Gastrocnemius medialis (tissue), 4 donors: ENCODE results near the gene TTLL5.

Experiments used
- POLR2A ChIP-seq, 2 donors: fragments of 450-650 bp; IDR thresholded peaks; one replicate each; pipeline ENCODE4 v1.6.1; 2017; ENCODE audit warnings: antibody characterized with exemption in 2 of 2, mild to moderate bottlenecking in 2 of 2, moderate library complexity in 2 of 2
- TF ChIP-seq, protein P1 (sequence below), 5 experiments: fragments of 450-650 bp in 3 of 5; fragments of 200-600 bp in 2 of 5; sonication (generic) in 2 of 5; IDR thresholded peaks in 4 of 5; conservative IDR thresholded peaks in 1 of 5; 1 replicate in 4 of 5; 2 replicates in 1 of 5; pipeline ENCODE4 v1.5.1; 2016 to 2019; ENCODE audit warnings: antibody characterized with exemption in 5 of 5, mild to moderate bottlenecking in 3 of 5, moderate library complexity in 3 of 5

DNA sequence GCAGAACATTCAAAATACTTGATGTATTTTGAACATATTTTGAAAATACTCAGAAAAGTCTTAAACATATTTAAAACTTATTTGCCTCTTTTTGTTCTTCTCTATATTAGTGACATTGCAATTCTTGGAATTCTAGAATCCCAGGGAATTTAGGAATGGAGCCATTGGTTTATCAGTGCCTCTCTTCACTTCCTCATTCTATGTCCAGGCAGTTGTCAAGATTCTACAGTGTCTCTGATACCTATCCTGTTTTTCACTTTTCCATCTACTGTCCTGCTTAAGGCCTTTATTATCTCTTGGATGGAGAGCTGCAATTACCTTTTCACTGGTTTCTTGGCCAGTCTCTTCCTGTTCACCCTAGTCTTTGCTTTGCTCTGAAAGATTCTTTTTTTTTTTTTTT is 144.6 kb downstream of the TTLL5 start:
- TF ChIP-seq, protein P1, sequence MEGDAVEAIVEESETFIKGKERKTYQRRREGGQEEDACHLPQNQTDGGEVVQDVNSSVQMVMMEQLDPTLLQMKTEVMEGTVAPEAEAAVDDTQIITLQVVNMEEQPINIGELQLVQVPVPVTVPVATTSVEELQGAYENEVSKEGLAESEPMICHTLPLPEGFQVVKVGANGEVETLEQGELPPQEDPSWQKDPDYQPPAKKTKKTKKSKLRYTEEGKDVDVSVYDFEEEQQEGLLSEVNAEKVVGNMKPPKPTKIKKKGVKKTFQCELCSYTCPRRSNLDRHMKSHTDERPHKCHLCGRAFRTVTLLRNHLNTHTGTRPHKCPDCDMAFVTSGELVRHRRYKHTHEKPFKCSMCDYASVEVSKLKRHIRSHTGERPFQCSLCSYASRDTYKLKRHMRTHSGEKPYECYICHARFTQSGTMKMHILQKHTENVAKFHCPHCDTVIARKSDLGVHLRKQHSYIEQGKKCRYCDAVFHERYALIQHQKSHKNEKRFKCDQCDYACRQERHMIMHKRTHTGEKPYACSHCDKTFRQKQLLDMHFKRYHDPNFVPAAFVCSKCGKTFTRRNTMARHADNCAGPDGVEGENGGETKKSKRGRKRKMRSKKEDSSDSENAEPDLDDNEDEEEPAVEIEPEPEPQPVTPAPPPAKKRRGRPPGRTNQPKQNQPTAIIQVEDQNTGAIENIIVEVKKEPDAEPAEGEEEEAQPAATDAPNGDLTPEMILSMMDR (IDR thresholded peaks at IDR 0.05 in 4 of 5, conservative IDR thresholded peaks at IDR 0.05 in 1 of 5): no peak
- TF ChIP-seq POLR2A (IDR thresholded peaks at IDR 0.05): no peak
